DND-41 (cell line): ENCODE data around the gene VAV2.

Experiments used
- ATAC-seq: fragments of 200-7000 bp; cut with Tn5 transposase; 3 replicates; pipeline ENCODE4 v1.9.1; 2021; ENCODE audit warnings: low read depth; ENCODE audit not compliant: insufficient read depth
- DNase-seq: peaks from one replicate; pipeline ENCODE4 v3.0.0-alpha.2; 2020
- H2AFZ ChIP-seq: 2 replicates; pipeline ENCODE4 v1.6.0; 2012; ENCODE audit warnings: low read depth, low read length
- H3K27ac ChIP-seq: 2 replicates; pipeline ENCODE4 v1.5.1; 2012; ENCODE audit warnings: low read length, inconsistent platforms
- H3K27me3 ChIP-seq: fragments of 200-600 bp; sonication (generic); 2 replicates; pipeline ENCODE4 v1.6.0; 2012; ENCODE audit warnings: low read length, mild to moderate bottlenecking, inconsistent platforms; ENCODE audit not compliant: insufficient read depth, poor library complexity
- H3K36me3 ChIP-seq: 2 replicates; pipeline ENCODE4 v1.5.1; 2012; ENCODE audit warnings: low read length, inconsistent platforms; ENCODE audit not compliant: insufficient read depth
- H3K4me1 ChIP-seq: 2 replicates; pipeline ENCODE4 v1.5.1; 2012; ENCODE audit warnings: mild to moderate bottlenecking, low read length; ENCODE audit not compliant: insufficient read depth
- H3K4me2 ChIP-seq: 2 replicates; pipeline ENCODE4 v1.6.0; 2012; ENCODE audit warnings: mild to moderate bottlenecking, moderate library complexity, low read length, inconsistent platforms; ENCODE audit not compliant: insufficient read depth
- H3K4me3 ChIP-seq, 2 experiments: fragments of 200-600 bp in 1 of 2; shearing (Covaris generic) in 1 of 2; 2 replicates each; pipeline ENCODE4 v1.5.1; 2012 to 2016; ENCODE audit warnings: inconsistent platforms in 2 of 2, low read length in 2 of 2, mild to moderate bottlenecking in 2 of 2, low read depth in 1 of 2, moderate library complexity in 1 of 2
- H3K79me2 ChIP-seq: 2 replicates; pipeline ENCODE4 v1.6.0; 2012; ENCODE audit warnings: low read length, inconsistent platforms; ENCODE audit not compliant: insufficient read depth
- H3K9ac ChIP-seq: 2 replicates; pipeline ENCODE4 v1.6.0; 2012; ENCODE audit warnings: low read depth, mild to moderate bottlenecking, inconsistent platforms, low read length, moderate library complexity
- H3K9me3 ChIP-seq: 2 replicates; pipeline ENCODE4 v1.5.1; 2012; ENCODE audit warnings: low read length, moderate library complexity, mild to moderate bottlenecking, inconsistent platforms; ENCODE audit not compliant: insufficient read depth, severe bottlenecking
- H4K20me1 ChIP-seq: 2 replicates; pipeline ENCODE4 v1.6.0; 2012; ENCODE audit warnings: low read length; ENCODE audit not compliant: insufficient read depth
- CTCF ChIP-seq: IDR thresholded peaks from 2 replicates; pipeline ENCODE4 v1.5.1; 2012; ENCODE audit warnings: borderline replicate concordance, low read length, moderate library complexity, mild to moderate bottlenecking; ENCODE audit not compliant: poor library complexity, severe bottlenecking; ENCODE audit errors: extremely low read depth
- EZH2 ChIP-seq: IDR thresholded peaks from 3 replicates; pipeline ENCODE4 v1.6.1; 2012; ENCODE audit warnings: borderline replicate concordance, low read depth, mild to moderate bottlenecking, moderate library complexity, low read length, inconsistent platforms; ENCODE audit not compliant: severe bottlenecking

VAV2 gene

GRCh38 chr9:134007571-134007970 is 15.4 kb upstream of the VAV2 start:
- no peaks in the 10 kb centered on the region for H3K36me3 ChIP-seq
- peaks cover 7% of the 10 kb centered on the region for H3K9me3 ChIP-seq
- ATAC-seq (no peak), DNase-seq (no peak)
- TF ChIP-seq EZH2 (no peak), CTCF (no peak)
- H4K20me1 ChIP-seq: no peaks in the 10 kb centered on the region
- no peaks in the 10 kb centered on the region for H3K4me1 ChIP-seq
- no peak overlapping the region for H3K27ac ChIP-seq
- H3K9ac ChIP-seq: no peak overlapping the region
- no peaks in the 10 kb centered on the region for H3K27me3 ChIP-seq
- H3K79me2 ChIP-seq: no peaks in the 10 kb centered on the region
- no peak overlapping the region for H2AFZ ChIP-seq
- no peak overlapping the region for H3K4me2 ChIP-seq
- H3K4me3 ChIP-seq: no peak overlapping the region

GRCh38 chr9:134007150-134007549 is 15.0 kb upstream of the VAV2 start:
- H3K4me3 ChIP-seq: no peak overlapping the region
- ATAC-seq: no peak
- no peak overlapping the region for H3K9ac ChIP-seq
- no peaks in the 10 kb centered on the region for H3K79me2 ChIP-seq
- H4K20me1 ChIP-seq: no peaks in the 10 kb centered on the region
- no peaks in the 10 kb centered on the region for H3K27me3 ChIP-seq
- no peak overlapping the region for H3K4me2 ChIP-seq
- DNase-seq: no peak
- H3K4me1 ChIP-seq: no peaks in the 10 kb centered on the region
- H3K27ac ChIP-seq: no peak overlapping the region
- TF ChIP-seq EZH2: no peak
- no peak for TF ChIP-seq CTCF
- H3K9me3 ChIP-seq: peaks cover 7% of the 10 kb centered on the region
- H2AFZ ChIP-seq: no peak overlapping the region
- H3K36me3 ChIP-seq: no peaks in the 10 kb centered on the region

- ATAC-seq: no peak
- Histone ChIP-seq H3K9me3 (no peaks in the 10 kb centered on the region), H3K9ac (no peak overlapping the region), H3K4me1 (no peaks in the 10 kb centered on the region), H4K20me1 (no peaks in the 10 kb centered on the region), H3K27me3 (no peaks in the 10 kb centered on the region), H2AFZ (no peak overlapping the region), H3K79me2 (no peaks in the 10 kb centered on the region), H3K4me2 (no peak overlapping the region), H3K4me3 (no peak overlapping the region), H3K36me3 (no peaks in the 10 kb centered on the region), H3K27ac (no peak overlapping the region)
- TF ChIP-seq CTCF: no peak
- TF ChIP-seq EZH2: no peak
- DNase-seq: no peak
Measured at GRCh38 chr9:134005381-134005780, 13.3 kb upstream of the VAV2 start.

GRCh38 chr9:134004881-134005280 is 12.8 kb upstream of the VAV2 start:
- Histone ChIP-seq H3K9ac (no peak overlapping the region), H3K27me3 (no peaks in the 10 kb centered on the region), H2AFZ (no peak overlapping the region), H4K20me1 (no peaks in the 10 kb centered on the region), H3K4me1 (no peaks in the 10 kb centered on the region), H3K4me3 (no peak overlapping the region), H3K79me2 (no peaks in the 10 kb centered on the region), H3K4me2 (no peak overlapping the region), H3K9me3 (no peaks in the 10 kb centered on the region), H3K27ac (no peak overlapping the region), H3K36me3 (no peaks in the 10 kb centered on the region)
- TF ChIP-seq EZH2 (no peak), CTCF (no peak)
- no peak for ATAC-seq
- no peak for DNase-seq
